Fibroblast of the aortic adventitia (primary cell): ENCODE results near the gene NMNAT2. TPM values are rescaled to one million over a fixed set of nuclear protein-coding genes. Genes with fewer than 3 reads are reported as not detected.

Experiments used
- DNase-seq: peaks from one replicate; pipeline ENCODE4 v3.0.0-alpha.2; 2010; ENCODE audit warnings: low read depth
- H3K4me3 ChIP-seq: 2 replicates; pipeline ENCODE4 v1.5.1; 2011; ENCODE audit warnings: low read depth, mild to moderate bottlenecking, control low read depth, low read length, moderate library complexity
- total RNA-seq: library from RNA; depleted of rRNA; stranded (reverse); fragments of >200 nt; gene quantifications from 2 replicates; pipeline ENCODE4 v1.2.3, GENCODE V29; 2012; ENCODE audit warnings: low replicate concordance
- TF ChIP-seq, protein P1 (sequence below): IDR thresholded peaks from 2 replicates; pipeline ENCODE4 v1.5.1; 2011; ENCODE audit warnings: mild to moderate bottlenecking, low read length, control low read depth, inconsistent platforms; ENCODE audit not compliant: insufficient read depth

Gene NMNAT2
- total RNA-seq, 1 donor = 3.4 TPM

DNA sequence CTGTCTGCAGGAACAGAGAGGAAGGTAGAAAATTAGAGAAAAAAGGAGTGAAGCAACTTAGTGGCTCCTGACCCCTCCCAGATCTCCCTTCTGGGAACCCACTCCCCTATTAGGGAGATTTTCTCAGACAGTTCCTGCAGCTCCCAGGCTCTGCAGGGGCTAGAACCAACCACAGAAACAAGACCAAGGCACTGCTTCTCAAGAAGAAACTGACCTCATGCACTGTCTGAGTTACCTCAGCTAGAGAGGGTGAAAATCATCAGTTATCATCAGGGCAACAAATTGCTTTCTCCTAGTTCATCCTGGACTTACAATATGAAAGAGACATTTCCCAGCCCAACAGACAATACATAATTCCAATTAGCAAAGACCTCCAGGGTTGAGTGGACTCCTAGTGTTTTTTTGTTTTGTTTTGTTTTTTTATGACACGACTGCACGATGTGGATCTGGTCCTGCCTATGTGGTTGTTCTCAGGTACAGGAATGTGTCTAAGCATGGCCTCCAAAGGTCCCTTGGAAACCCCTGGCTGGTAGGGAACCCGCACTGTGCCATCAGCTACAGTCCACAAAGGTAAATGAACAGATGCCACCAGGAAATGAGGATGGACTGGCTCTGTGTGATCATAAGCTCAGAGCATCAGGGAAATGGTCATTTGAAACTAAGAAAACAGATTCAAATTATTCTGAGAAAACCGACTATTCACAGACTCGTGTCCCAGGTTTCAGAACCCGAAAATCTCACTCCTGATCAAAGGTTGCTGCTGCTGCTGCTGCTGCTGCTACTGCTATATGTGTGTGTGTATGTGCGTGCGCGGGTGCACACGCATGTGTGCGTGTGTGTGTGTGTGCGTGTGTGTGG is 166.8 kb downstream of the NMNAT2 start:
- H3K4me3 ChIP-seq = no peak overlapping the region
- TF ChIP-seq, protein P1, sequence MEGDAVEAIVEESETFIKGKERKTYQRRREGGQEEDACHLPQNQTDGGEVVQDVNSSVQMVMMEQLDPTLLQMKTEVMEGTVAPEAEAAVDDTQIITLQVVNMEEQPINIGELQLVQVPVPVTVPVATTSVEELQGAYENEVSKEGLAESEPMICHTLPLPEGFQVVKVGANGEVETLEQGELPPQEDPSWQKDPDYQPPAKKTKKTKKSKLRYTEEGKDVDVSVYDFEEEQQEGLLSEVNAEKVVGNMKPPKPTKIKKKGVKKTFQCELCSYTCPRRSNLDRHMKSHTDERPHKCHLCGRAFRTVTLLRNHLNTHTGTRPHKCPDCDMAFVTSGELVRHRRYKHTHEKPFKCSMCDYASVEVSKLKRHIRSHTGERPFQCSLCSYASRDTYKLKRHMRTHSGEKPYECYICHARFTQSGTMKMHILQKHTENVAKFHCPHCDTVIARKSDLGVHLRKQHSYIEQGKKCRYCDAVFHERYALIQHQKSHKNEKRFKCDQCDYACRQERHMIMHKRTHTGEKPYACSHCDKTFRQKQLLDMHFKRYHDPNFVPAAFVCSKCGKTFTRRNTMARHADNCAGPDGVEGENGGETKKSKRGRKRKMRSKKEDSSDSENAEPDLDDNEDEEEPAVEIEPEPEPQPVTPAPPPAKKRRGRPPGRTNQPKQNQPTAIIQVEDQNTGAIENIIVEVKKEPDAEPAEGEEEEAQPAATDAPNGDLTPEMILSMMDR = no peak
- no peak for DNase-seq

GRCh38 chr1:183249941-183250452 is 168.2 kb downstream of the NMNAT2 start:
- TF ChIP-seq, protein P1 = no peak
- H3K4me3 ChIP-seq = no peak overlapping the region
- no peak for DNase-seq

GRCh38 chr1:183248989-183249691 is 169.0 kb downstream of the NMNAT2 start:
- TF ChIP-seq, protein P1 = no peak
- DNase-seq = no peak
- H3K4me3 ChIP-seq = no peak overlapping the region

DNA sequence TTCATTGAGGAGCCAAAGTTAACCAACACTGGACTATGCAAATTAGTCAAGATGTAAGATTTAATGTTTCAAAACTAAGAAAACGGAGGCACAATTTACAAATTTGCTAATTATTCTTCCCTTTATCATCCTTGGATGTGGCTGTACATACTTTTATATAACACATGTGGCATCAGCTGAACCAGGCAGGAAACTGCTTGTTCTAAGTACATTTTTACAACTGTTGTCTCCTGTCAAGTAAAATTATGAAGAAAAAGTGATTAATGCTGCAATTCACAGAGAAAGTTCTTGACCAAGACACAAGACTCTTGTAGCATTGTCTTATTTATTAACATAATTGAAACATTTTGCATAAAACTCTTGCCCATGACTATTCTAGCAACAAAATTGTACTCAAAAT is 170.2 kb downstream of the NMNAT2 start:
- DNase-seq = no peak
- TF ChIP-seq, protein P1 = no peak
- H3K4me3 ChIP-seq = no peak overlapping the region

GRCh38 chr1:183247484-183247883 is 170.7 kb downstream of the NMNAT2 start:
- H3K4me3 ChIP-seq = no peak overlapping the region
- TF ChIP-seq, protein P1 = no peak
- DNase-seq = no peak

DNA sequence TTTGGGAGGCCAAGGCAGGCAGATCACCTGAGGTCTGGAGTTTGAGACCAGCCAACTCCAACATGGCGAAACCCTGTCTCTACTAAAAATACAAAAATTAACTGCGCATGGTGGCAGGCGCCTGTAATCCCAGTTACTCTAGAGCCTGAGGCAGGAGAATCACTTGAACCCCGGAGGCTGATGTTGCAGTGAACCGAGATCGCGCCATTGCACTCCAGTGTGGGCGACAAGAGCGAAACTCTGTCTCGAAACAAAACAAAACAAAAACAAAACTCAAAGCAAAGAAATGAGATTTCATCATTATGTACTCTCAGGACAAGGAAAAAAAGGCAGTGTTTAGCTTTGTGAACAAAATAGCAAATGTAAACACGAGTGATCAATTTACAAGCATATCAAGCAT is 171.1 kb downstream of the NMNAT2 start:
- H3K4me3 ChIP-seq = no peak overlapping the region
- DNase-seq = no peak
- TF ChIP-seq, protein P1 = no peak
